Endothelial cell of umbilical vein (primary cell): ENCODE results near the gene TFIP11. TPM values are rescaled to one million over a fixed set of nuclear protein-coding genes. Genes with fewer than 3 reads are reported as not detected.

Experiments
- BruUV-seq: library from RNA; stranded (reverse); fragments of 400-500 nt; replicated peaks from 2 replicates; lab custom pipeline; 2021; lab: Mats Ljungman, UMichigan
- CTCF ChIA-PET: fragments of 300-600, 350-600 bp; sonication (Branson Sonifier 250); formaldehyde crosslinking; loops from one replicate; lab custom pipeline; 2021; ENCODE audit warnings: antibody characterized with exemption, inconsistent platforms; lab: Charles Lee
- POLR2A ChIA-PET: fragments of 300-600, 350-600 bp; sonication (Branson Sonifier 250); formaldehyde crosslinking; loops from one replicate; lab custom pipeline; 2021; ENCODE audit warnings: antibody characterized with exemption, inconsistent platforms; lab: Charles Lee
- DNase-seq: peaks from one replicate; pipeline ENCODE4 v3.0.0-alpha.2; 2011; ENCODE audit warnings: low read depth, low spot score
- FAIRE-seq: peaks from 2 replicates; lab custom pipeline; 2011; peaks lifted over from hg19 to GRCh38; lab: Jason Lieb, UNC
- H2AFZ ChIP-seq: 2 replicates; pipeline ENCODE4 v1.6.0; 2012; ENCODE audit warnings: low read depth, low read length, control low read depth, inconsistent platforms
- H3K27ac ChIP-seq: 2 replicates; pipeline ENCODE4 v1.5.1; 2011; ENCODE audit warnings: low read depth, mild to moderate bottlenecking, control low read depth, low read length, moderate library complexity; ENCODE audit not compliant: insufficient read depth
- H3K27me3 ChIP-seq, 2 experiments: 2 replicates each; pipeline versions ENCODE4 v1.6.0 to v1.6.1; 2011; ENCODE audit warnings: low read length in 2 of 2, mixed read lengths in 1 of 2; ENCODE audit not compliant: control insufficient read depth in 2 of 2, insufficient read depth in 2 of 2
- H3K36me3 ChIP-seq, 2 experiments: 2 replicates in 1 of 2; 3 replicates in 1 of 2; pipeline ENCODE4 v1.5.1; 2011; ENCODE audit warnings: low read length in 2 of 2, mild to moderate bottlenecking in 1 of 2, moderate library complexity in 1 of 2; ENCODE audit not compliant: control insufficient read depth in 2 of 2, insufficient read depth in 2 of 2; ENCODE audit errors: extremely low read depth in 1 of 2
- H3K4me1 ChIP-seq: 3 replicates; pipeline ENCODE4 v1.5.1; 2011; ENCODE audit warnings: mild to moderate bottlenecking, low read length; ENCODE audit not compliant: control insufficient read depth, insufficient read depth; ENCODE audit errors: extremely low read depth
- H3K4me2 ChIP-seq: 2 replicates; pipeline ENCODE4 v1.6.1; 2011; ENCODE audit warnings: low read length, control low read depth, mixed read lengths; ENCODE audit not compliant: insufficient read depth
- H3K4me3 ChIP-seq, 3 experiments: fragments of 200-600 bp in 1 of 3; sonication (generic), shearing (Covaris generic) in 1 of 3; replicated peaks in 1 of 3; 2 replicates each; pipeline ENCODE4 v1.5.1; 2011 to 2016; ENCODE audit warnings: control low read depth in 3 of 3, low read length in 3 of 3, mild to moderate bottlenecking in 2 of 3, inconsistent platforms in 1 of 3, low read depth in 1 of 3, moderate library complexity in 1 of 3; ENCODE audit not compliant: insufficient read depth in 1 of 3
- H3K79me2 ChIP-seq: 2 replicates; pipeline ENCODE4 v1.6.0; 2012; ENCODE audit warnings: low read length, inconsistent platforms; ENCODE audit not compliant: control insufficient read depth, insufficient read depth
- H3K9ac ChIP-seq: replicated peaks from 2 replicates; pipeline ENCODE3; 2011; ENCODE audit warnings: low read length, control low read depth; ENCODE audit not compliant: insufficient read depth; ENCODE audit errors: extremely low read depth
- H3K9me1 ChIP-seq: replicated peaks from 3 replicates; pipeline ENCODE4 v1.6.0; 2011; ENCODE audit warnings: mild to moderate bottlenecking, low read length; ENCODE audit not compliant: control insufficient read depth, insufficient read depth; ENCODE audit errors: extremely low read depth
- H3K9me3 ChIP-seq: replicated peaks from 2 replicates; pipeline ENCODE4 v1.5.1; 2012; ENCODE audit warnings: low read length, inconsistent platforms; ENCODE audit not compliant: control insufficient read depth, insufficient read depth
- H4K20me1 ChIP-seq: replicated peaks from 2 replicates; pipeline ENCODE3; 2011; ENCODE audit warnings: mild to moderate bottlenecking, low read length; ENCODE audit not compliant: control insufficient read depth, insufficient read depth; ENCODE audit errors: extremely low read depth
- CTCF ChIP-seq, 2 donors: IDR thresholded peaks; 1 replicate in 1 of 2; 2 replicates in 1 of 2; pipeline ENCODE4 v1.5.1; 2011; ENCODE audit warnings: low read length in 2 of 2, mild to moderate bottlenecking in 2 of 2, moderate library complexity in 2 of 2, control low read depth in 1 of 2, inconsistent platforms in 1 of 2, low read depth in 1 of 2; ENCODE audit not compliant: insufficient read depth in 1 of 2; ENCODE audit errors: extremely low read depth in 1 of 2
- EZH2 ChIP-seq: IDR thresholded peaks from 2 replicates; pipeline ENCODE4 v1.6.1; 2012; ENCODE audit warnings: borderline replicate concordance, low read depth, mild to moderate bottlenecking, moderate library complexity, low read length, inconsistent platforms; ENCODE audit not compliant: severe bottlenecking
- FOS ChIP-seq: IDR thresholded peaks from 2 replicates; pipeline ENCODE4 v1.6.1; 2011; ENCODE audit warnings: mild to moderate bottlenecking, low read length, moderate library complexity, borderline replicate concordance; ENCODE audit not compliant: insufficient read depth
- GATA2 ChIP-seq: IDR thresholded peaks from 2 replicates; pipeline ENCODE4 v1.7.0; 2011; ENCODE audit warnings: low read depth, mild to moderate bottlenecking, moderate library complexity, mixed read lengths, low read length; ENCODE audit not compliant: insufficient read length, insufficient read depth
- JUN ChIP-seq: IDR thresholded peaks from 2 replicates; pipeline ENCODE4 v1.6.1; 2011; ENCODE audit warnings: borderline replicate concordance, low read depth; ENCODE audit not compliant: insufficient read length, insufficient read depth
- MAX ChIP-seq: IDR thresholded peaks from 2 replicates; pipeline ENCODE4 v1.6.1; 2011; ENCODE audit not compliant: insufficient read depth, insufficient read length
- MYC ChIP-seq: IDR thresholded peaks from one replicate; pipeline ENCODE4 v1.6.1; 2011; ENCODE audit warnings: mild to moderate bottlenecking, low read depth, low read length
- POLR2A ChIP-seq: IDR thresholded peaks from 2 replicates; pipeline ENCODE4 v1.6.1; 2012; ENCODE audit warnings: low read depth, mild to moderate bottlenecking, control low read depth, low read length
- POLR2AphosphoS5 ChIP-seq: IDR thresholded peaks from 2 replicates; pipeline ENCODE4 v1.6.1; 2012; ENCODE audit warnings: low read depth, mild to moderate bottlenecking, control low read depth, low read length, moderate library complexity; ENCODE audit not compliant: insufficient read depth
- dilution Hi-C: fragments of 300-500 bp; cut with MboI; formaldehyde crosslinking; loops from one replicate; pipeline ENCODE4 v1.15.0; 2019; ENCODE audit warnings: low sequenced_read_pairs; ENCODE audit not compliant: extremely low pct_ligation_motif_present
- intact Hi-C: fragments of 100-400 bp; cut with micrococcal nuclease; formaldehyde crosslinking; loops from one replicate; pipeline ENCODE4 v1.10.0; 2022
- polyA plus RNA-seq, 4 experiments: library from polyadenylated mRNA; depleted of rRNA in 3 of 4; stranded (reverse) in 3 of 4; unstranded in 1 of 4; fragments of >200 nt; gene quantifications; 2 replicates each; pipeline versions ENCODE4 v1.2.1 to v1.2.3, GENCODE V29; 2011 to 2012; ENCODE audit warnings: missing spikeins in 1 of 4
- total RNA-seq: library from RNA; stranded (reverse); gene quantifications from 2 replicates; pipeline ENCODE4 v1.2.3, GENCODE V29; 2021

The TFIP11 gene
- total and polyA plus RNA-seq, 2 donors (not counting 3 experiments of a cell fraction or from before 2014, with no cell fraction given), result 35.7 to 54.9 TPM

GRCh38 chr22:26463101-26463661 is 49.1 kb downstream of the TFIP11 start:
- Histone ChIP-seq H3K9ac (no peak overlapping the region), H3K27ac (no peak overlapping the region), H3K36me3 (peaks cover 10 to 26% of the 10 kb centered on the region in 2 experiments), H3K4me1 (peaks cover 13% of the 10 kb centered on the region), H4K20me1 (no peaks in the 10 kb centered on the region), H3K4me3 (no peak overlapping the region), H3K9me1 (no peaks in the 10 kb centered on the region), H3K4me2 (no peak overlapping the region), H2AFZ (no peak overlapping the region), H3K9me3 (no peaks in the 10 kb centered on the region), H3K27me3 (no peaks in the 10 kb centered on the region), H3K79me2 (no peaks in the 10 kb centered on the region)
- BruUV-seq, result no TSS peak
- CTCF ChIA-PET, result interaction anchor here (0.9 to 10.0 kb wide), 8 partner anchors 14 to 202 kb away, joined by 3 to 148 read pairs (median 6); no protein-coding TSS in a partner anchor
- no peak for TF ChIP-seq GATA2
- no peak for TF ChIP-seq EZH2
- no peak for TF ChIP-seq FOS
- no peak for TF ChIP-seq MYC
- no peak for TF ChIP-seq JUN
- dilution Hi-C loops (no loop called here), intact Hi-C loops (loop anchor here (5.0 kb wide), 1 partner anchor 36 kb away; the partner anchor contains the start of gene ASPHD2)
- no peak for DNase-seq
- POLR2A ChIA-PET, result no interaction called here
- no peak for FAIRE-seq

GRCh38 chr22:26462641-26463040 is 49.6 kb downstream of the TFIP11 start:
- no TSS peak for BruUV-seq
- ChIA-PET CTCF (interaction anchor here (0.7 to 10.0 kb wide), 9 partner anchors 14 to 203 kb away, joined by 3 to 148 read pairs (median 5); no protein-coding TSS in a partner anchor), POLR2A (no interaction called here)
- peaks cover 13% of the 10 kb centered on the region for H3K4me1 ChIP-seq
- intact Hi-C loops (loop anchor here (5.0 kb wide), 1 partner anchor 35 kb away; the partner anchor contains the start of gene ASPHD2), dilution Hi-C loops (no loop called here)
- H2AFZ ChIP-seq, result no peak overlapping the region
- H3K4me3 ChIP-seq, result no peak overlapping the region
- H3K27me3 ChIP-seq, result no peaks in the 10 kb centered on the region
- no peaks in the 10 kb centered on the region for H3K79me2 ChIP-seq
- no peak for TF ChIP-seq POLR2AphosphoS5
- TF ChIP-seq JUN, result no peak
- no peak for TF ChIP-seq CTCF (IDR thresholded peaks at IDR 0.05; ENCODE audit: extremely low read depth in 1 of 2, insufficient read depth in 1 of 2, low read depth in 1 of 2, low read length in 2 of 2)
- no peak for TF ChIP-seq FOS
- no peak for TF ChIP-seq POLR2A
- TF ChIP-seq MYC, result no peak
- no peak for TF ChIP-seq EZH2
- no peak for TF ChIP-seq MAX
- no peak for TF ChIP-seq GATA2
- H3K27ac ChIP-seq, result no peak overlapping the region
- H3K4me2 ChIP-seq, result no peak overlapping the region
- DNase-seq, result no peak
- FAIRE-seq, result no peak
- no peaks in the 10 kb centered on the region for H3K9me1 ChIP-seq
- no peak overlapping the region for H3K9ac ChIP-seq
- no peaks in the 10 kb centered on the region for H4K20me1 ChIP-seq
- peaks cover 10 to 31% of the 10 kb centered on the region in 2 experiments for H3K36me3 ChIP-seq
- H3K9me3 ChIP-seq, result no peaks in the 10 kb centered on the region
